Measurements from ENCODE around the gene SLC11A2. TPM values are rescaled to one million over a fixed set of nuclear protein-coding genes. Genes with fewer than 3 reads are reported as not detected.

The SLC11A2 gene
- total RNA-seq, 5 donors from 2014 or later (not counting 1 experiment from before 2014, with no cell fraction given), result 46.5 to 62.2 (median 52.3) TPM

DNA sequence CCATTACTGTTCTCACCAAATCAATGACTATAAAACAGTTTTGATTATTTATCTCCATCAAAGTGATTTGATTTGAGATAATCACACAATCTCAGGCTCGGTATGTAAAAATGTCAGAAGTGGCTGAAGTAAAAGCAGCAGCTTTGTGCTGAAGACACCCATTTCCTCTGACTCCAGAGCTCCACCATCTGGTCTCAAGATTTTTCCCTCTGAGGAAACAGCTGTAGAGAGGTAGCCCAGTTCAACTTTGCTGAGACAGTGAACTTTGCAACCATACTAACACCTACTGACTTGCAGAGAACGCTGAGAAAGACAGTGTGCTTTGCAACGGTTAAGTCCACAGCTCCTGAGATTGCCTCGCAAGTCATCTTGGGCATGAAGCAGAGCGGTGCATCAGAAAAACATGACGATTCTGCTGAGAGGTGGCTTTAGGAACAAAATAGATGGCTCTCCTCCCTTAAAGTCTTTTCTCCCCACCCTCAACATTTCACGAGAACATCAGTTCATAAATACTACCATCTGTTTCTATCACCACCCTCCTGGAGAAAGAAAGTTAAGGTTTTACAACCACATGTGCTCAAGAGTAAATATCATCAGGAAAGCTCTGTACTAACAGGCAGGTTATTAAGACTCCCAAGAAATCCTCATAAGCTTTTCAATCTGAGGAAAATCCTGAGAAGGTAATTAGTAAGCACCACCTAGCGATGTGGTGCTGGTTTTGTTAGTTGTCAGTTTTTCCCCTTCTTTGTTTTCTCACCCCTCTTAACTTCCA lies 39.0 kb downstream of the SLC11A2 start:
- Mint-ChIP-seq H3K36me3 (peaks cover 33% of the 10 kb centered on the region), H3K27me3 (no peaks in the 10 kb centered on the region), H3K27ac (peak overlapping the region in 1 of 2 donors; percentile 78), H3K4me3 (no peak overlapping the region), H3K9me3 (no peaks in the 10 kb centered on the region), H3K4me1 (peaks cover 0 to 9% (median 9%) of the 10 kb centered on the region in 3 donors)
- no peaks in the 10 kb centered on the region for H3K9me3 ChIP-seq
- H3K27ac ChIP-seq (ENCODE audit: low read length), result no peak overlapping the region
- DNase-seq (peak in 18 of 35 experiments; percentile 1 to 59 (median 12)), ATAC-seq (replicated peaks in 1 of 4) (peak; percentile 60 to 79 (median 72))
- peaks cover 6 to 45% of the 10 kb centered on the region in 2 donors for H3K36me3 ChIP-seq (ENCODE audit: control insufficient read depth in 2 of 2, extremely low read depth in 1 of 2, insufficient read depth in 1 of 2, low read length in 1 of 2)
- CTCF ChIA-PET, result interaction anchor here (0.8 to 3.6 kb wide), 6 partner anchors 41 to 222 kb away, joined by 3 to 34 read pairs (median 4); no protein-coding TSS in a partner anchor
- WGBS (ENCODE audit: insufficient coverage), result 0% methylated on average over 1 of the region's 8 CpGs
- no peak overlapping the region for H3K4me3 ChIP-seq (ENCODE audit: control insufficient read depth in 1 of 2, extremely low read depth in 1 of 2, low read length in 1 of 2)
- POLR2A ChIA-PET, result interaction anchor here in 1 of 2 donors (0.6 kb wide), 2 partner anchors 161 to 222 kb away, joined by 3 to 9 read pairs; no protein-coding TSS in a partner anchor
- no peaks in the 10 kb centered on the region for H3K27me3 ChIP-seq (replicated peaks in 1 of 2; ENCODE audit: control insufficient read depth in 2 of 2, extremely low read depth in 1 of 2, insufficient read depth in 2 of 2, low read length in 1 of 2)
- no peaks in the 10 kb centered on the region for H3K4me1 ChIP-seq (ENCODE audit: control insufficient read depth in 1 of 2, extremely low read depth in 1 of 2, insufficient read depth in 2 of 2, low read length in 2 of 2)

DNA sequence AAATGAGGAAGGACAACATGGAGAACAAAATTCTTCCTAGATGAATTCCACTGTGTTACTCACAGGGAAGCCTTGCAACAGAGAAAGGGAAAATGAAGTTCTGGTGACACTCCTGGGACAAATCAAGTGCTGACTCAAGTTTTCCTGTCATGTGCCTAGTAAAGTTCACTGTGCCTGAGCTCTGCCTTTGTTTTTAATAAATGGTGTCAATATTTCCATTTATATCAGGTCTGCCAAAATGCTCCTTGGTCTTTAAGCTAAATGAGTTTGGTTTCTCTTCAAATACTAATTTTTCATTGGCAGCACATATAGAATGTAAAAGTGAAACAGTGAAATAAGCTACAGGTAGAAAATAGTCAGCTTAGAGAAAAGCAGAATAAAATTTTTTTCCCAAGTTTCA lies 40.9 kb downstream of the SLC11A2 start:
- Histone ChIP-seq H3K4me3 (ENCODE audit: control insufficient read depth in 1 of 2, extremely low read depth in 1 of 2, low read length in 1 of 2) (no peak overlapping the region), H3K27me3 (replicated peaks in 1 of 2; ENCODE audit: control insufficient read depth in 2 of 2, extremely low read depth in 1 of 2, insufficient read depth in 2 of 2, low read length in 1 of 2) (no peaks in the 10 kb centered on the region), H3K36me3 (ENCODE audit: control insufficient read depth in 2 of 2, extremely low read depth in 1 of 2, insufficient read depth in 1 of 2, low read length in 1 of 2) (peaks cover 2 to 32% of the 10 kb centered on the region in 2 donors), H3K4me1 (ENCODE audit: control insufficient read depth in 1 of 2, extremely low read depth in 1 of 2, insufficient read depth in 2 of 2, low read length in 2 of 2) (no peaks in the 10 kb centered on the region), H3K27ac (ENCODE audit: low read length) (no peak overlapping the region), H3K9me3 (no peaks in the 10 kb centered on the region)
- ChIA-PET POLR2A (interaction anchor here (0.6 kb wide), 3 partner anchors 163 to 873 kb away, joined by 3 read pairs; partner anchors contain the start of gene COX14 (in 1 of the 2)), CTCF (interaction anchor here (0.6 to 3.6 kb wide), 8 partner anchors 9 to 734 kb away, joined by 3 to 34 read pairs (median 3); no protein-coding TSS in a partner anchor)
- DNase-seq, result no peak
- Mint-ChIP-seq H3K27ac (peak overlapping the region in 1 of 2 donors; percentile 62), H3K36me3 (peaks cover 22% of the 10 kb centered on the region), H3K9me3 (no peaks in the 10 kb centered on the region), H3K27me3 (no peaks in the 10 kb centered on the region), H3K4me1 (peaks cover 0 to 9% (median 9%) of the 10 kb centered on the region in 3 donors), H3K4me3 (no peak overlapping the region)
- no peak for ATAC-seq (replicated peaks in 1 of 4)

DNA sequence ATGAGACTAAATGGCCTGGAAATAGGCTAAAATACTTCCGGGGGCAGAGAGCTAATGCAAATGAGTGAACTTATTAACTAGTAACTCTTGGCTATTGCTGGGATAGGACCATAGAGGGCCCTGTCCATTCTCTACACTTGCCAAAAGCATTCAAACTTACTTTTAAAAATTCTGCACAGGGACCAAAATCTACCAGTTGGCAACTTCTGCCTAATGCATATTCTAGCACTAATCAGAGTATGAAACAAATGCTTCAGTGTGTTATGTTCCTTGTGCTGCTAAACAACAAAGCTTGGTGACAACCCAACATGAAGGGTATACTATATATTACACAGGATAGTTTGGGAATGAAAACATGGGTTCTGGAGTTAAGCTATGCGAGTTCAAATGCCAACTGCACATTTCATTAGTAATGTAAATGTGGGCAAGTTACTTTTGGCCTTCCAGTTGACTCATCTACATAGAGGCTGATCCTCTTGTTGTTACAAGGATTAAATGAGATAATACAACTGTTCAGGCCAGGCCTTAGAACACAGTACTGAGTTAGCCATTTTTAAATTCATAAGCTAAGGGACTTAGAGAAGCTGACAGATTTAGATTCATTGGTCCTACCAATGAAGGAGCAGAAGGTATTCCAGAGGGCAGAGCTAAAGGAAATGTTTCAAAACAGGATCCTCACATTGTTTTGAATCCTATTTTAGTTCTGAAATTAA lies 41.4 kb downstream of the SLC11A2 start:
- no peak overlapping the region for H3K4me3 ChIP-seq (ENCODE audit: control insufficient read depth in 1 of 2, extremely low read depth in 1 of 2, low read length in 1 of 2)
- no peaks in the 10 kb centered on the region for H3K27me3 ChIP-seq (replicated peaks in 1 of 2; ENCODE audit: control insufficient read depth in 2 of 2, extremely low read depth in 1 of 2, insufficient read depth in 2 of 2, low read length in 1 of 2)
- no peak for ATAC-seq (replicated peaks in 1 of 4)
- DNase-seq, result no peak
- peaks cover 0 to 9% (median 9%) of the 10 kb centered on the region in 3 donors for H3K4me1 Mint-ChIP-seq
- H3K36me3 ChIP-seq (ENCODE audit: control insufficient read depth in 2 of 2, extremely low read depth in 1 of 2, insufficient read depth in 1 of 2, low read length in 1 of 2), result peaks cover 2 to 28% of the 10 kb centered on the region in 2 donors
- H3K9me3 Mint-ChIP-seq, result no peaks in the 10 kb centered on the region
- H3K27ac Mint-ChIP-seq, result peak overlapping the region in 1 of 2 donors; percentile 62
- H3K4me3 Mint-ChIP-seq, result no peak overlapping the region
- H3K27ac ChIP-seq (ENCODE audit: low read length), result no peak overlapping the region
- no CpG with 5 or more reads among the region's 2 CpGs for WGBS (ENCODE audit: insufficient coverage)
- POLR2A ChIA-PET, result interaction anchor here in 1 of 2 donors (0.6 kb wide), 1 partner anchor 494 kb away, joined by 3 read pairs; no protein-coding TSS in a partner anchor
- CTCF ChIA-PET, result interaction anchor here (0.7 to 3.6 kb wide), 7 partner anchors 38 to 733 kb away, joined by 3 to 34 read pairs (median 3); no protein-coding TSS in a partner anchor
- H3K9me3 ChIP-seq, result no peaks in the 10 kb centered on the region
- no peaks in the 10 kb centered on the region for H3K4me1 ChIP-seq (ENCODE audit: control insufficient read depth in 1 of 2, extremely low read depth in 1 of 2, insufficient read depth in 2 of 2, low read length in 2 of 2)
- peaks cover 22% of the 10 kb centered on the region for H3K36me3 Mint-ChIP-seq
- no peaks in the 10 kb centered on the region for H3K27me3 Mint-ChIP-seq

DNA sequence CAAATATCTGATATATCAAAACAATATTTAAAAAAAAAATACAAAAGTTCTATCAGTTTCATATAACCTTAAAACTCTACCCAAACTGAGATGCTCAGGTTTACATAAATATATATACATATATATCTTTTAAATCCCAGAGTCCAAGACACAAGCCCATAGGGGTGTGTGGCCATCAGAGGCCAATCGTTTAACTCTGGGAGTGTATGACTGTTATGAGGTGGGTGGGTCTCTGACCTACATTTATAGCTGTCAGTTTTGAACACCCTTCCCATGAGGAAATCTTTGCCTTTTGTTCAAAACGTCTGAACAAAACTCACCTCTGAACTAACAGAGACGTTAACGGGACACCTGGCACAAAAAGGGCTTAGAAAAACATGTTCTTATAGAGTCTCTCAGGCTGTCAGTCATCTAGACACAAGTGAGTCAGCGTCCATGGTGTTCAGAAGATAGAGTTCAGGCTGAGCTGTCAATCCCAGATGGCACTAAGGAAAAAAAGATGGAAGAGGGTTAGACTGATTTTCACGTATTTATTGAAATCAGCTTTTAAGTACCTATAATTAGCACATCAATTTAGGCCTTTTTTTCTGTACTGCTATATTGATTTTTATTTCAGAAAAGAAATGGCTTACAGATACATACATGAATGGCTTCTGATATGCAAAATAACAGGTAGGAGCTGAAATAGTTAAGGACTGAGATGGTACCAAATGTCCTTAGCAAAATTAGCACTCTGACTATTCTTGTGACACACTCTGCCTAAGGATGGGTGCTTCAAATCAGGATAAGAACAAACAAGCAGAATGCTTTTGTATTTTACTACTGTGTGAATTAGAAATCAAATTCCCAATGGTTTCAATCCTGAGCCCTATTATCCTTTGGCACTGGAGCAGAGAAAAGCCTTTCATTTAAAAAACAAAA lies 44.6 kb downstream of the SLC11A2 start:
- Mint-ChIP-seq H3K36me3 (peaks cover 16% of the 10 kb centered on the region), H3K4me3 (no peak overlapping the region), H3K9me3 (no peaks in the 10 kb centered on the region), H3K27me3 (no peaks in the 10 kb centered on the region), H3K27ac (no peak overlapping the region), H3K4me1 (peaks cover 0 to 9% (median 8%) of the 10 kb centered on the region in 3 donors)
- DNase-seq (no peak), ATAC-seq (replicated peaks in 1 of 4) (no peak)
- Histone ChIP-seq H3K36me3 (ENCODE audit: control insufficient read depth in 2 of 2, extremely low read depth in 1 of 2, insufficient read depth in 1 of 2, low read length in 1 of 2) (peaks cover 0 to 10% of the 10 kb centered on the region in 2 donors), H3K4me3 (ENCODE audit: control insufficient read depth in 1 of 2, extremely low read depth in 1 of 2, low read length in 1 of 2) (no peak overlapping the region), H3K4me1 (ENCODE audit: control insufficient read depth in 1 of 2, extremely low read depth in 1 of 2, insufficient read depth in 2 of 2, low read length in 2 of 2) (no peaks in the 10 kb centered on the region), H3K9me3 (no peaks in the 10 kb centered on the region), H3K27me3 (replicated peaks in 1 of 2; ENCODE audit: control insufficient read depth in 2 of 2, extremely low read depth in 1 of 2, insufficient read depth in 2 of 2, low read length in 1 of 2) (no peaks in the 10 kb centered on the region), H3K27ac (ENCODE audit: low read length) (no peak overlapping the region)
- CTCF ChIA-PET, result interaction anchor here in 1 of 2 donors (0.6 kb wide), 1 partner anchor 688 kb away, joined by 5 read pairs; no protein-coding TSS in a partner anchor
- POLR2A ChIA-PET, result interaction anchor here (0.6 kb wide), 2 partner anchors 38 to 1008 kb away, joined by 3 read pairs; no protein-coding TSS in a partner anchor
- WGBS (ENCODE audit: insufficient coverage), result 17% methylated on average over 1 of the region's 6 CpGs

DNA sequence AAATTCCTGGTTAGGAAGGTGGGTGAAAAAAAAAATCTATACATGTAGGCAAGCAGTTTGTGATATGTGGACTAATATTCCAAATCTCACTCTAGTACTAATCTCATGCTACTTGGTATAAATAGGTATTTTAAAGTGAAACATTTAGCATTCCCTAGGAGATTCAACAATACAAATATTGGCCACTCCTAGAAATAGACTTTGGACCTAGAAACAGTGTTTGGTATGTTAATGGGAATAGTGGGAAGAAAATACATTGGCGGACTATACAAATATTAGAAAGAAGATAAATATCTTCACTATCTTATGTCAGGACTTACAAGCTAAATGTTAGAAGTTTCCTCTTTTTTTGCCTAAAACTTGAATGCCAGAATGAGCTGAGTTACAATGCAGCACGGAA lies 45.6 kb downstream of the SLC11A2 start:
- ATAC-seq (replicated peaks in 1 of 4), result no peak
- Histone ChIP-seq H3K27ac (ENCODE audit: low read length) (no peak overlapping the region), H3K36me3 (ENCODE audit: control insufficient read depth in 2 of 2, extremely low read depth in 1 of 2, insufficient read depth in 1 of 2, low read length in 1 of 2) (peaks cover 0 to 6% of the 10 kb centered on the region in 2 donors), H3K4me3 (ENCODE audit: control insufficient read depth in 1 of 2, extremely low read depth in 1 of 2, low read length in 1 of 2) (no peak overlapping the region), H3K27me3 (replicated peaks in 1 of 2; ENCODE audit: control insufficient read depth in 2 of 2, extremely low read depth in 1 of 2, insufficient read depth in 2 of 2, low read length in 1 of 2) (no peaks in the 10 kb centered on the region), H3K9me3 (no peaks in the 10 kb centered on the region), H3K4me1 (ENCODE audit: control insufficient read depth in 1 of 2, extremely low read depth in 1 of 2, insufficient read depth in 2 of 2, low read length in 2 of 2) (no peaks in the 10 kb centered on the region)
- Mint-ChIP-seq H3K36me3 (peaks cover 23% of the 10 kb centered on the region), H3K4me3 (no peak overlapping the region), H3K27me3 (no peaks in the 10 kb centered on the region), H3K9me3 (no peaks in the 10 kb centered on the region), H3K27ac (no peak overlapping the region), H3K4me1 (peaks cover 0 to 7% (median 7%) of the 10 kb centered on the region in 3 donors)
- 100% methylated on average over 1 of the region's 2 CpGs for WGBS (ENCODE audit: insufficient coverage)
- CTCF ChIA-PET, result no interaction called here
- DNase-seq, result no peak
- POLR2A ChIA-PET, result interaction anchor here in 1 of 2 donors (0.6 kb wide), 1 partner anchor 39 kb away, joined by 3 read pairs; no protein-coding TSS in a partner anchor

Measured in T-cell (primary cell).